Measurements from ENCODE around the gene RPTOR.

The RPTOR gene

GRCh38 chr17:80689129-80689619, 144.5 kb downstream of the RPTOR start:
- Histone ChIP-seq H3K27me3 (ENCODE audit: insufficient read depth, low read length, poor library complexity) (no peaks in the 10 kb centered on the region), H3K79me2 (ENCODE audit: insufficient read depth, low read length) (peaks cover 87% of the 10 kb centered on the region), H3K9me3 (ENCODE audit: insufficient read depth, low read length, severe bottlenecking) (no peaks in the 10 kb centered on the region), H2AFZ (ENCODE audit: low read depth, low read length) (no peak overlapping the region), H3K36me3 (ENCODE audit: insufficient read depth, low read length) (peaks cover 10% of the 10 kb centered on the region; the same call in 1 of the 2 replicates), H3K4me1 (ENCODE audit: insufficient read depth, low read length) (peaks cover 7% of the 10 kb centered on the region; the same call in 1 of the 2 replicates), H3K9ac (ENCODE audit: low read depth, low read length) (no peak overlapping the region), H3K4me2 (ENCODE audit: insufficient read depth, low read length) (no peak overlapping the region), H4K20me1 (ENCODE audit: insufficient read depth, low read length) (peaks cover 34% of the 10 kb centered on the region; the same call in 1 of the 2 replicates), H3K4me3 (ENCODE audit: low read depth in 1 of 2, low read length in 2 of 2) (no peak overlapping the region), H3K27ac (ENCODE audit: low read length) (no peak overlapping the region)
- TF ChIP-seq EZH2 (IDR thresholded peaks at IDR 0.05; ENCODE audit: borderline replicate concordance, low read depth, low read length, severe bottlenecking) (no peak), CTCF (IDR thresholded peaks at IDR 0.05; ENCODE audit: borderline replicate concordance, extremely low read depth, low read length, poor library complexity, severe bottlenecking) (no peak)
- DNase-seq (no peak), ATAC-seq (ENCODE audit: insufficient read depth, low read depth) (no peak)

- peaks cover 7% of the 10 kb centered on the region; the same call in 1 of the 2 replicates for H3K4me1 ChIP-seq (ENCODE audit: insufficient read depth, low read length)
- peaks cover 4% of the 10 kb centered on the region; the same call in 1 of the 2 replicates for H3K36me3 ChIP-seq (ENCODE audit: insufficient read depth, low read length)
- ATAC-seq (ENCODE audit: insufficient read depth, low read depth) (no peak), DNase-seq (no peak)
- 0 out of 2 replicates have a peak overlapping the region, but pooled peaks have one; percentile 37 for H3K27ac ChIP-seq (ENCODE audit: low read length)
- TF ChIP-seq CTCF (IDR thresholded peaks at IDR 0.05; ENCODE audit: borderline replicate concordance, extremely low read depth, low read length, poor library complexity, severe bottlenecking), result no peak
- no peak for TF ChIP-seq EZH2 (IDR thresholded peaks at IDR 0.05; ENCODE audit: borderline replicate concordance, low read depth, low read length, severe bottlenecking)
- no peak overlapping the region for H2AFZ ChIP-seq (ENCODE audit: low read depth, low read length)
- no peak overlapping the region for H3K4me2 ChIP-seq (ENCODE audit: insufficient read depth, low read length)
- no peak overlapping the region for H3K4me3 ChIP-seq (ENCODE audit: low read depth in 1 of 2, low read length in 2 of 2)
- H3K9me3 ChIP-seq (ENCODE audit: insufficient read depth, low read length, severe bottlenecking), result no peaks in the 10 kb centered on the region
- no peaks in the 10 kb centered on the region for H3K27me3 ChIP-seq (ENCODE audit: insufficient read depth, low read length, poor library complexity)
- no peak overlapping the region for H3K9ac ChIP-seq (ENCODE audit: low read depth, low read length)
- peaks cover 46% of the 10 kb centered on the region; the same call in 1 of the 2 replicates for H4K20me1 ChIP-seq (ENCODE audit: insufficient read depth, low read length)
- peaks cover 94% of the 10 kb centered on the region for H3K79me2 ChIP-seq (ENCODE audit: insufficient read depth, low read length)
These were observed 147.1 kb downstream of the RPTOR start for GRCh38 chr17:80691784-80692183.

- H3K4me2 ChIP-seq (ENCODE audit: insufficient read depth, low read length), result no peak overlapping the region
- H3K9me3 ChIP-seq (ENCODE audit: insufficient read depth, low read length, severe bottlenecking), result no peaks in the 10 kb centered on the region
- TF ChIP-seq CTCF (IDR thresholded peaks at IDR 0.05; ENCODE audit: borderline replicate concordance, extremely low read depth, low read length, poor library complexity, severe bottlenecking), result peak; percentile 22
- no peak for TF ChIP-seq EZH2 (IDR thresholded peaks at IDR 0.05; ENCODE audit: borderline replicate concordance, low read depth, low read length, severe bottlenecking)
- no peak overlapping the region for H3K4me3 ChIP-seq (ENCODE audit: low read depth in 1 of 2, low read length in 2 of 2)
- peaks cover 94% of the 10 kb centered on the region for H3K79me2 ChIP-seq (ENCODE audit: insufficient read depth, low read length)
- peaks cover 7% of the 10 kb centered on the region; the same call in 1 of the 2 replicates for H3K4me1 ChIP-seq (ENCODE audit: insufficient read depth, low read length)
- peaks cover 45% of the 10 kb centered on the region; the same call in 1 of the 2 replicates for H4K20me1 ChIP-seq (ENCODE audit: insufficient read depth, low read length)
- no peak overlapping the region for H3K9ac ChIP-seq (ENCODE audit: low read depth, low read length)
- ATAC-seq (ENCODE audit: insufficient read depth, low read depth), result no peak
- H3K27ac ChIP-seq (ENCODE audit: low read length), result peak overlapping the region; percentile 6
- no peaks in the 10 kb centered on the region for H3K27me3 ChIP-seq (ENCODE audit: insufficient read depth, low read length, poor library complexity)
- no peak for DNase-seq
- peaks cover 4% of the 10 kb centered on the region; the same call in 1 of the 2 replicates for H3K36me3 ChIP-seq (ENCODE audit: insufficient read depth, low read length)
- no peak overlapping the region for H2AFZ ChIP-seq (ENCODE audit: low read depth, low read length)
These were observed 148.4 kb downstream of the RPTOR start for GRCh38 chr17:80692931-80693467.
